Endothelial cell of umbilical vein (primary cell): Measurements from ENCODE around the gene DDB1. TPM values are rescaled to one million over a fixed set of nuclear protein-coding genes. Genes with fewer than 3 reads are reported as not detected.

Source experiments
- BruUV-seq: library from RNA; stranded (reverse); fragments of 400-500 nt; replicated peaks from 2 replicates; lab custom pipeline; 2021; lab: Mats Ljungman, UMichigan
- CTCF ChIA-PET: fragments of 300-600, 350-600 bp; sonication (Branson Sonifier 250); formaldehyde crosslinking; loops from one replicate; lab custom pipeline; 2021; ENCODE audit warnings: antibody characterized with exemption, inconsistent platforms; lab: Charles Lee
- POLR2A ChIA-PET: fragments of 300-600, 350-600 bp; sonication (Branson Sonifier 250); formaldehyde crosslinking; loops from one replicate; lab custom pipeline; 2021; ENCODE audit warnings: antibody characterized with exemption, inconsistent platforms; lab: Charles Lee
- DNase-seq: peaks from one replicate; pipeline ENCODE4 v3.0.0-alpha.2; 2011; ENCODE audit warnings: low read depth, low spot score
- FAIRE-seq: peaks from 2 replicates; lab custom pipeline; 2011; peaks lifted over from hg19 to GRCh38; lab: Jason Lieb, UNC
- H2AFZ ChIP-seq: 2 replicates; pipeline ENCODE4 v1.6.0; 2012; ENCODE audit warnings: low read depth, low read length, control low read depth, inconsistent platforms
- H3K27ac ChIP-seq: 2 replicates; pipeline ENCODE4 v1.5.1; 2011; ENCODE audit warnings: low read depth, mild to moderate bottlenecking, control low read depth, low read length, moderate library complexity; ENCODE audit not compliant: insufficient read depth
- H3K27me3 ChIP-seq, 2 experiments: 2 replicates each; pipeline versions ENCODE4 v1.6.0 to v1.6.1; 2011; ENCODE audit warnings: low read length in 2 of 2, mixed read lengths in 1 of 2; ENCODE audit not compliant: control insufficient read depth in 2 of 2, insufficient read depth in 2 of 2
- H3K36me3 ChIP-seq, 2 experiments: 2 replicates in 1 of 2; 3 replicates in 1 of 2; pipeline ENCODE4 v1.5.1; 2011; ENCODE audit warnings: low read length in 2 of 2, mild to moderate bottlenecking in 1 of 2, moderate library complexity in 1 of 2; ENCODE audit not compliant: control insufficient read depth in 2 of 2, insufficient read depth in 2 of 2; ENCODE audit errors: extremely low read depth in 1 of 2
- H3K4me1 ChIP-seq: 3 replicates; pipeline ENCODE4 v1.5.1; 2011; ENCODE audit warnings: mild to moderate bottlenecking, low read length; ENCODE audit not compliant: control insufficient read depth, insufficient read depth; ENCODE audit errors: extremely low read depth
- H3K4me2 ChIP-seq: 2 replicates; pipeline ENCODE4 v1.6.1; 2011; ENCODE audit warnings: low read length, control low read depth, mixed read lengths; ENCODE audit not compliant: insufficient read depth
- H3K4me3 ChIP-seq, 3 experiments: fragments of 200-600 bp in 1 of 3; sonication (generic), shearing (Covaris generic) in 1 of 3; replicated peaks in 1 of 3; 2 replicates each; pipeline ENCODE4 v1.5.1; 2011 to 2016; ENCODE audit warnings: control low read depth in 3 of 3, low read length in 3 of 3, mild to moderate bottlenecking in 2 of 3, inconsistent platforms in 1 of 3, low read depth in 1 of 3, moderate library complexity in 1 of 3; ENCODE audit not compliant: insufficient read depth in 1 of 3
- H3K79me2 ChIP-seq: 2 replicates; pipeline ENCODE4 v1.6.0; 2012; ENCODE audit warnings: low read length, inconsistent platforms; ENCODE audit not compliant: control insufficient read depth, insufficient read depth
- H3K9ac ChIP-seq: replicated peaks from 2 replicates; pipeline ENCODE3; 2011; ENCODE audit warnings: low read length, control low read depth; ENCODE audit not compliant: insufficient read depth; ENCODE audit errors: extremely low read depth
- H3K9me1 ChIP-seq: replicated peaks from 3 replicates; pipeline ENCODE4 v1.6.0; 2011; ENCODE audit warnings: mild to moderate bottlenecking, low read length; ENCODE audit not compliant: control insufficient read depth, insufficient read depth; ENCODE audit errors: extremely low read depth
- H3K9me3 ChIP-seq: replicated peaks from 2 replicates; pipeline ENCODE4 v1.5.1; 2012; ENCODE audit warnings: low read length, inconsistent platforms; ENCODE audit not compliant: control insufficient read depth, insufficient read depth
- H4K20me1 ChIP-seq: replicated peaks from 2 replicates; pipeline ENCODE3; 2011; ENCODE audit warnings: mild to moderate bottlenecking, low read length; ENCODE audit not compliant: control insufficient read depth, insufficient read depth; ENCODE audit errors: extremely low read depth
- EZH2 ChIP-seq: IDR thresholded peaks from 2 replicates; pipeline ENCODE4 v1.6.1; 2012; ENCODE audit warnings: borderline replicate concordance, low read depth, mild to moderate bottlenecking, moderate library complexity, low read length, inconsistent platforms; ENCODE audit not compliant: severe bottlenecking
- FOS ChIP-seq: IDR thresholded peaks from 2 replicates; pipeline ENCODE4 v1.6.1; 2011; ENCODE audit warnings: mild to moderate bottlenecking, low read length, moderate library complexity, borderline replicate concordance; ENCODE audit not compliant: insufficient read depth
- GATA2 ChIP-seq: IDR thresholded peaks from 2 replicates; pipeline ENCODE4 v1.7.0; 2011; ENCODE audit warnings: low read depth, mild to moderate bottlenecking, moderate library complexity, mixed read lengths, low read length; ENCODE audit not compliant: insufficient read length, insufficient read depth
- JUN ChIP-seq: IDR thresholded peaks from 2 replicates; pipeline ENCODE4 v1.6.1; 2011; ENCODE audit warnings: borderline replicate concordance, low read depth; ENCODE audit not compliant: insufficient read length, insufficient read depth
- MYC ChIP-seq: IDR thresholded peaks from one replicate; pipeline ENCODE4 v1.6.1; 2011; ENCODE audit warnings: mild to moderate bottlenecking, low read depth, low read length
- POLR2A ChIP-seq: IDR thresholded peaks from 2 replicates; pipeline ENCODE4 v1.6.1; 2012; ENCODE audit warnings: low read depth, mild to moderate bottlenecking, control low read depth, low read length
- POLR2AphosphoS5 ChIP-seq: IDR thresholded peaks from 2 replicates; pipeline ENCODE4 v1.6.1; 2012; ENCODE audit warnings: low read depth, mild to moderate bottlenecking, control low read depth, low read length, moderate library complexity; ENCODE audit not compliant: insufficient read depth
- dilution Hi-C: fragments of 300-500 bp; cut with MboI; formaldehyde crosslinking; loops from one replicate; pipeline ENCODE4 v1.15.0; 2019; ENCODE audit warnings: low sequenced_read_pairs; ENCODE audit not compliant: extremely low pct_ligation_motif_present
- intact Hi-C: fragments of 100-400 bp; cut with micrococcal nuclease; formaldehyde crosslinking; loops from one replicate; pipeline ENCODE4 v1.10.0; 2022
- polyA plus RNA-seq, 4 experiments: library from polyadenylated mRNA; depleted of rRNA in 3 of 4; stranded (reverse) in 3 of 4; unstranded in 1 of 4; fragments of >200 nt; gene quantifications; 2 replicates each; pipeline versions ENCODE4 v1.2.1 to v1.2.3, GENCODE V29; 2011 to 2012; ENCODE audit warnings: missing spikeins in 1 of 4
- total RNA-seq: library from RNA; stranded (reverse); gene quantifications from 2 replicates; pipeline ENCODE4 v1.2.3, GENCODE V29; 2021
- TF ChIP-seq, protein P1 (sequence below), 2 donors: IDR thresholded peaks; 1 replicate in 1 of 2; 2 replicates in 1 of 2; pipeline ENCODE4 v1.5.1; 2011; ENCODE audit warnings: low read length in 2 of 2, mild to moderate bottlenecking in 2 of 2, moderate library complexity in 2 of 2, control low read depth in 1 of 2, inconsistent platforms in 1 of 2, low read depth in 1 of 2; ENCODE audit not compliant: insufficient read depth in 1 of 2; ENCODE audit errors: extremely low read depth in 1 of 2
- TF ChIP-seq, protein P2 (sequence below): IDR thresholded peaks from 2 replicates; pipeline ENCODE4 v1.6.1; 2011; ENCODE audit not compliant: insufficient read depth, insufficient read length

The DDB1 gene
- total and polyA plus RNA-seq, 2 donors (not counting 3 experiments of a cell fraction or from before 2014, with no cell fraction given), result 229 to 230 TPM

DNA sequence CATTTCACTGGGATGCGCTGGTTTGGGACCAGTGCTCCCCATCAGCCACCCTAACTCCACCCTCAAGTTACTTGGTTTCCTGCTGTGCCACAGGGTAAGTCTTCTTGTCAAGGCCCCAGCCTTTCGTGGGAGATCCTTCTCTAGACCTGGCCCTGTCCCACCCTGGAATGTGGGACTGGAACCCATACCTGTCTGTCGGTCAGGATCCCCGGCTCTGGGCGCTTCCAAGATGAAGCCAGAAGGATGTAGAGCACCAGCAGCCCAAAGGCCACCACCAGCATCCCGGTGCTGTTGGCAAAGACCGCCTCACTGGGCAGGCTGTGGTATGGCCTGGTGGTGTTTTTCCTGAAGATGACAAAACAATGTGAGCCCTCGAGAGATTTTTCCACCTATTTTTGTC is 17.9 kb upstream of the DDB1 start:
- TF ChIP-seq, protein P1, sequence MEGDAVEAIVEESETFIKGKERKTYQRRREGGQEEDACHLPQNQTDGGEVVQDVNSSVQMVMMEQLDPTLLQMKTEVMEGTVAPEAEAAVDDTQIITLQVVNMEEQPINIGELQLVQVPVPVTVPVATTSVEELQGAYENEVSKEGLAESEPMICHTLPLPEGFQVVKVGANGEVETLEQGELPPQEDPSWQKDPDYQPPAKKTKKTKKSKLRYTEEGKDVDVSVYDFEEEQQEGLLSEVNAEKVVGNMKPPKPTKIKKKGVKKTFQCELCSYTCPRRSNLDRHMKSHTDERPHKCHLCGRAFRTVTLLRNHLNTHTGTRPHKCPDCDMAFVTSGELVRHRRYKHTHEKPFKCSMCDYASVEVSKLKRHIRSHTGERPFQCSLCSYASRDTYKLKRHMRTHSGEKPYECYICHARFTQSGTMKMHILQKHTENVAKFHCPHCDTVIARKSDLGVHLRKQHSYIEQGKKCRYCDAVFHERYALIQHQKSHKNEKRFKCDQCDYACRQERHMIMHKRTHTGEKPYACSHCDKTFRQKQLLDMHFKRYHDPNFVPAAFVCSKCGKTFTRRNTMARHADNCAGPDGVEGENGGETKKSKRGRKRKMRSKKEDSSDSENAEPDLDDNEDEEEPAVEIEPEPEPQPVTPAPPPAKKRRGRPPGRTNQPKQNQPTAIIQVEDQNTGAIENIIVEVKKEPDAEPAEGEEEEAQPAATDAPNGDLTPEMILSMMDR (IDR thresholded peaks at IDR 0.05; ENCODE audit: extremely low read depth in 1 of 2, insufficient read depth in 1 of 2, low read depth in 1 of 2, low read length in 2 of 2), result no peak
- H3K9me3 ChIP-seq, result no peaks in the 10 kb centered on the region
- dilution Hi-C loops (no loop called here), intact Hi-C loops (loop anchor here (1.0 kb wide), 1 partner anchor 18 kb away; the partner anchor contains the start of genes DDB1 and TKFC)
- BruUV-seq, result no TSS peak
- H3K9me1 ChIP-seq, result no peaks in the 10 kb centered on the region
- no peak overlapping the region for H3K4me3 ChIP-seq
- no peaks in the 10 kb centered on the region for H4K20me1 ChIP-seq
- ChIA-PET POLR2A (no interaction called here), CTCF (no interaction called here)
- no peak for FAIRE-seq
- peaks cover 14% of the 10 kb centered on the region for H3K4me1 ChIP-seq
- no peaks in the 10 kb centered on the region for H3K27me3 ChIP-seq
- H3K4me2 ChIP-seq, result no peak overlapping the region
- no peak overlapping the region for H2AFZ ChIP-seq
- no peak for DNase-seq
- peaks cover 0 to 20% of the 10 kb centered on the region in 2 experiments for H3K36me3 ChIP-seq
- H3K9ac ChIP-seq, result no peak overlapping the region
- H3K79me2 ChIP-seq, result no peaks in the 10 kb centered on the region
- no peak overlapping the region for H3K27ac ChIP-seq

DNA sequence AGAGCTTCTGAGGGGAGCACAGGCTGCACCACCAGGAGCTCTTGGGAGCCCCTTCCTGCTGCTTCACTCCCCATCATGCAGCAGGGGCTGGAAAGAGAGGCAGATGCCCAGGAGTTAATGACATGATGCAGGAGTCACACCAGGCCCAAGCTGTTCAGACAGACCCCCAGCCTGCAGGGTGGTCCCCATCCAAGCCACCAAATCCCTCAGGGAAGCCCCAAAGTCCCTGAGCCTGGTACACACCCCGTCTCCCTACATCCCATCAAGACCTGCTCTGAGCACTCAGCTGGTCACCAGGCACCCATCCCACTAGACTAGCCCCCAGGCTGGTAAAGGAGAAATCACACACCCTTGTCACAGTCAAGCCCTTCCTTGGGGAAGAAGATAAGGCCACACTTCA is 17.4 kb upstream of the DDB1 start:
- ChIA-PET POLR2A (no interaction called here), CTCF (no interaction called here)
- BruUV-seq, result no TSS peak
- dilution Hi-C loops, result no loop called here
- TF ChIP-seq, protein P2, sequence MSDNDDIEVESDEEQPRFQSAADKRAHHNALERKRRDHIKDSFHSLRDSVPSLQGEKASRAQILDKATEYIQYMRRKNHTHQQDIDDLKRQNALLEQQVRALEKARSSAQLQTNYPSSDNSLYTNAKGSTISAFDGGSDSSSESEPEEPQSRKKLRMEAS, result no peak
- TF ChIP-seq POLR2A (no peak), JUN (no peak), FOS (no peak), POLR2AphosphoS5 (no peak), GATA2 (no peak), MYC (no peak), EZH2 (no peak)
- TF ChIP-seq, protein P1 (IDR thresholded peaks at IDR 0.05; ENCODE audit: extremely low read depth in 1 of 2, insufficient read depth in 1 of 2, low read depth in 1 of 2, low read length in 2 of 2), result no peak
- no peak overlapping the region for H3K9ac ChIP-seq
- H3K4me3 ChIP-seq, result no peak overlapping the region
- no peak overlapping the region for H3K27ac ChIP-seq
- H4K20me1 ChIP-seq, result no peaks in the 10 kb centered on the region
- H3K36me3 ChIP-seq, result peaks cover 0 to 20% of the 10 kb centered on the region in 2 experiments
- intact Hi-C loops, result loop anchor here (1.0 kb wide), 1 partner anchor 17 kb away; the partner anchor contains the start of genes DDB1 and TKFC
- no peak overlapping the region for H3K4me2 ChIP-seq
- FAIRE-seq (no peak), DNase-seq (no peak)
- no peaks in the 10 kb centered on the region for H3K9me3 ChIP-seq
- H2AFZ ChIP-seq, result no peak overlapping the region
- H3K79me2 ChIP-seq, result no peaks in the 10 kb centered on the region
- H3K9me1 ChIP-seq, result no peaks in the 10 kb centered on the region
- H3K4me1 ChIP-seq, result peaks cover 14% of the 10 kb centered on the region
- no peaks in the 10 kb centered on the region for H3K27me3 ChIP-seq
